ENCODE results near the gene GPRIN3.

Gene GPRIN3

GRCh38 chr4:89267846-89268245 lies 39.8 kb downstream of the GPRIN3 start:
- no peak overlapping the region for H3K4me3 ChIP-seq (ENCODE audit: low read depth, low read length)
- CTCF ChIA-PET: interaction anchor here (0.6 kb wide), 1 partner anchor 155 kb away, joined by 3 read pairs; no protein-coding TSS in a partner anchor
- H3K27ac ChIP-seq (ENCODE audit: extremely low read depth, low read depth, low read length): no peak overlapping the region
- H3K36me3 ChIP-seq (ENCODE audit: control insufficient read depth in 2 of 2, insufficient read depth in 1 of 2, low read length in 2 of 2): no peaks in the 10 kb centered on the region
- TF ChIP-seq HOXC10 (CRISPR knock-in tag; IDR thresholded peaks at IDR 0.05) (no peak), HOXD13 (CRISPR knock-in tag; IDR thresholded peaks at IDR 0.05; ENCODE audit: borderline replicate concordance) (no peak), ZNF791 (tag by site-specific recombination; IDR thresholded peaks at IDR 0.05) (no peak), ZNF433 (tag by site-specific recombination; IDR thresholded peaks at IDR 0.05; ENCODE audit: low read depth) (no peak), ZNF280D (tag by site-specific recombination; IDR thresholded peaks at IDR 0.05) (no peak), ZNF341 (tag by site-specific recombination; IDR thresholded peaks at IDR 0.05; ENCODE audit: low read depth) (no peak), ZNF155 (tag by site-specific recombination; IDR thresholded peaks at IDR 0.05) (no peak)
- TF ChIP-seq, protein P1, sequence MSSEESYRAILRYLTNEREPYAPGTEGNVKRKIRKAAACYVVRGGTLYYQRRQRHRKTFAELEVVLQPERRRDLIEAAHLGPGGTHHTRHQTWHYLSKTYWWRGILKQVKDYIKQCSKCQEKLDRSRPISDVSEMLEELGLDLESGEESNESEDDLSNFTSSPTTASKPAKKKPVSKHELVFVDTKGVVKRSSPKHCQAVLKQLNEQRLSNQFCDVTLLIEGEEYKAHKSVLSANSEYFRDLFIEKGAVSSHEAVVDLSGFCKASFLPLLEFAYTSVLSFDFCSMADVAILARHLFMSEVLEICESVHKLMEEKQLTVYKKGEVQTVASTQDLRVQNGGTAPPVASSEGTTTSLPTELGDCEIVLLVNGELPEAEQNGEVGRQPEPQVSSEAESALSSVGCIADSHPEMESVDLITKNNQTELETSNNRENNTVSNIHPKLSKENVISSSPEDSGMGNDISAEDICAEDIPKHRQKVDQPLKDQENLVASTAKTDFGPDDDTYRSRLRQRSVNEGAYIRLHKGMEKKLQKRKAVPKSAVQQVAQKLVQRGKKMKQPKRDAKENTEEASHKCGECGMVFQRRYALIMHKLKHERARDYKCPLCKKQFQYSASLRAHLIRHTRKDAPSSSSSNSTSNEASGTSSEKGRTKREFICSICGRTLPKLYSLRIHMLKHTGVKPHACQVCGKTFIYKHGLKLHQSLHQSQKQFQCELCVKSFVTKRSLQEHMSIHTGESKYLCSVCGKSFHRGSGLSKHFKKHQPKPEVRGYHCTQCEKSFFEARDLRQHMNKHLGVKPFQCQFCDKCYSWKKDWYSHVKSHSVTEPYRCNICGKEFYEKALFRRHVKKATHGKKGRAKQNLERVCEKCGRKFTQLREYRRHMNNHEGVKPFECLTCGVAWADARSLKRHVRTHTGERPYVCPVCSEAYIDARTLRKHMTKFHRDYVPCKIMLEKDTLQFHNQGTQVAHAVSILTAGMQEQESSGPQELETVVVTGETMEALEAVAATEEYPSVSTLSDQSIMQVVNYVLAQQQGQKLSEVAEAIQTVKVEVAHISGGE (tag by site-specific recombination; conservative IDR thresholded peaks at IDR 0.05; ENCODE audit: low read depth): no peak
- TF ChIP-seq, protein P2, sequence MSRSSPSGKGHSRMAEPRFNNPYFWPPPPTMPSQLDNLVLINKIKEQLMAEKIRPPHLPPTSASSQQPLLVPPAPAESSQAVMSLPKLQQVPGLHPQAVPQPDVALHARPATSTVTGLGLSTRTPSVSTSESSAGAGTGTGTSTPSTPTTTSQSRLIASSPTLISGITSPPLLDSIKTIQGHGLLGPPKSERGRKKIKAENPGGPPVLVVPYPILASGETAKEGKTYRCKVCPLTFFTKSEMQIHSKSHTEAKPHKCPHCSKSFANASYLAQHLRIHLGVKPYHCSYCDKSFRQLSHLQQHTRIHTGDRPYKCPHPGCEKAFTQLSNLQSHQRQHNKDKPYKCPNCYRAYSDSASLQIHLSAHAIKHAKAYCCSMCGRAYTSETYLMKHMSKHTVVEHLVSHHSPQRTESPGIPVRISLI (tag by site-specific recombination; IDR thresholded peaks at IDR 0.05): no peak
- POLR2A ChIA-PET: no interaction called here
- H3K4me1 ChIP-seq (ENCODE audit: control insufficient read depth, insufficient read depth, low read length): peaks cover 4% of the 10 kb centered on the region; the same call in 1 of the 2 replicates
- H3K9me3 ChIP-seq (ENCODE audit: control insufficient read depth, insufficient read depth, low read depth, low read length): no peaks in the 10 kb centered on the region

GRCh38 chr4:89267392-89267791 lies 40.2 kb downstream of the GPRIN3 start:
- TF ChIP-seq ZEB2 (tag by site-specific recombination; IDR thresholded peaks at IDR 0.05) (no peak), ZNF837 (tag by site-specific recombination; IDR thresholded peaks at IDR 0.05) (no peak)
- no peaks in the 10 kb centered on the region for H3K36me3 ChIP-seq (ENCODE audit: control insufficient read depth in 2 of 2, insufficient read depth in 1 of 2, low read length in 2 of 2)
- ChIA-PET CTCF (interaction anchor here (0.6 kb wide), 1 partner anchor 156 kb away, joined by 3 read pairs; no protein-coding TSS in a partner anchor), POLR2A (no interaction called here)
- peaks cover 4% of the 10 kb centered on the region; the same call in 1 of the 2 replicates for H3K4me1 ChIP-seq (ENCODE audit: control insufficient read depth, insufficient read depth, low read length)
- H3K4me3 ChIP-seq (ENCODE audit: low read depth, low read length): no peak overlapping the region
- no peaks in the 10 kb centered on the region for H3K9me3 ChIP-seq (ENCODE audit: control insufficient read depth, insufficient read depth, low read depth, low read length)
- H3K27ac ChIP-seq (ENCODE audit: extremely low read depth, low read depth, low read length): no peak overlapping the region

GRCh38 chr4:89266128-89266527 lies 41.5 kb downstream of the GPRIN3 start:
- ChIA-PET POLR2A (no interaction called here), CTCF (interaction anchor here (0.7 kb wide), 1 partner anchor 1158 kb away, joined by 3 read pairs; no protein-coding TSS in a partner anchor)
- Histone ChIP-seq H3K4me1 (ENCODE audit: control insufficient read depth, insufficient read depth, low read length) (peaks cover 4% of the 10 kb centered on the region; the same call in 1 of the 2 replicates), H3K9me3 (ENCODE audit: control insufficient read depth, insufficient read depth, low read depth, low read length) (no peaks in the 10 kb centered on the region), H3K36me3 (ENCODE audit: control insufficient read depth in 2 of 2, insufficient read depth in 1 of 2, low read length in 2 of 2) (no peaks in the 10 kb centered on the region), H3K4me3 (ENCODE audit: low read depth, low read length) (no peak overlapping the region), H3K27ac (ENCODE audit: extremely low read depth, low read depth, low read length) (no peak overlapping the region)
- TF ChIP-seq ZNF521 (tag by site-specific recombination; IDR thresholded peaks at IDR 0.05): no peak
- no peak for TF ChIP-seq ZNF426 (tag by site-specific recombination; IDR thresholded peaks at IDR 0.05)
- TF ChIP-seq ZBTB7A (tag by site-specific recombination; IDR thresholded peaks at IDR 0.05; ENCODE audit: low read depth): no peak
- TF ChIP-seq ZBTB26 (tag by site-specific recombination; optimal IDR thresholded peaks at IDR 0.05): no peak
- no peak for TF ChIP-seq ZNF18 (tag by site-specific recombination; IDR thresholded peaks at IDR 0.05)
- no peak for TF ChIP-seq ZNF677 (tag by site-specific recombination; IDR thresholded peaks at IDR 0.05)
- no peak for TF ChIP-seq ZNF660 (tag by site-specific recombination; IDR thresholded peaks at IDR 0.05)

Measured in HEK293 (cell line).